ENCODE measurements around the gene CSTF2. TPM values are rescaled to one million over a fixed set of nuclear protein-coding genes. Genes with fewer than 3 reads are reported as not detected.
A peak's percentile ranks its signal among the peaks of the same experiment; 100 is the strongest.
"Not testable (repeated sequence)": the region's sequence is repeated elsewhere in the genome, so short reads cannot be mapped to it uniquely, and the experiment has no call there.

CSTF2 gene, protein sequence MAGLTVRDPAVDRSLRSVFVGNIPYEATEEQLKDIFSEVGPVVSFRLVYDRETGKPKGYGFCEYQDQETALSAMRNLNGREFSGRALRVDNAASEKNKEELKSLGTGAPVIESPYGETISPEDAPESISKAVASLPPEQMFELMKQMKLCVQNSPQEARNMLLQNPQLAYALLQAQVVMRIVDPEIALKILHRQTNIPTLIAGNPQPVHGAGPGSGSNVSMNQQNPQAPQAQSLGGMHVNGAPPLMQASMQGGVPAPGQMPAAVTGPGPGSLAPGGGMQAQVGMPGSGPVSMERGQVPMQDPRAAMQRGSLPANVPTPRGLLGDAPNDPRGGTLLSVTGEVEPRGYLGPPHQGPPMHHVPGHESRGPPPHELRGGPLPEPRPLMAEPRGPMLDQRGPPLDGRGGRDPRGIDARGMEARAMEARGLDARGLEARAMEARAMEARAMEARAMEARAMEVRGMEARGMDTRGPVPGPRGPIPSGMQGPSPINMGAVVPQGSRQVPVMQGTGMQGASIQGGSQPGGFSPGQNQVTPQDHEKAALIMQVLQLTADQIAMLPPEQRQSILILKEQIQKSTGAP
- 19.5 TPM for total RNA-seq

- DNase-seq (ENCODE audit: low spot score), result peak; percentile 81
Measured at GRCh38 chrX:100819837-100820666, at the start of gene CSTF2. Gene CSTF2, plus strand, starts transcription at chrX:100820391. Its CDS starts 26 bp downstream, at chrX:100820417.

DNA sequence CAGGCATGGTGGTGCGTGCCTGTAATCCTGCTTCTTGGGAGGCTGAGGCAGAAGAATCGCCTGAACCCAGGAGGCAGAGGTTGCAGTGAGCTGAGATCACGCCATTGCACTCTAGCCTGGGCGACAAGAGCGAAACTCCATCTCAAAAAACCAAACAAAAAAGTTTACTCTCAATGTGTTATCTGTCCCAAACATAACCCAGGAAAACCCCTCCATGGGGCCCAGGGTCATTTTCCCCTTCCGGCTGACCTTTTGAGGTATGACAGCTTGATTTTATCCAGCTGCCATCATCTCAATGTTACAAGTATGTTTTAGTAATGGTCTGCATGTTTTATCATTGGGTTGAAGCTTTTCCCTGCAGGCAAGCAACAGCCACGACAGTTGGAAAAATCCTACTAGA lies 23.8 kb upstream of the CSTF2 start:
- not testable (repeated sequence) for DNase-seq (ENCODE audit: low spot score)

GRCh38 chrX:100797359-100797758 lies 22.8 kb upstream of the CSTF2 start:
- DNase-seq (ENCODE audit: low spot score), result no peak

DNA sequence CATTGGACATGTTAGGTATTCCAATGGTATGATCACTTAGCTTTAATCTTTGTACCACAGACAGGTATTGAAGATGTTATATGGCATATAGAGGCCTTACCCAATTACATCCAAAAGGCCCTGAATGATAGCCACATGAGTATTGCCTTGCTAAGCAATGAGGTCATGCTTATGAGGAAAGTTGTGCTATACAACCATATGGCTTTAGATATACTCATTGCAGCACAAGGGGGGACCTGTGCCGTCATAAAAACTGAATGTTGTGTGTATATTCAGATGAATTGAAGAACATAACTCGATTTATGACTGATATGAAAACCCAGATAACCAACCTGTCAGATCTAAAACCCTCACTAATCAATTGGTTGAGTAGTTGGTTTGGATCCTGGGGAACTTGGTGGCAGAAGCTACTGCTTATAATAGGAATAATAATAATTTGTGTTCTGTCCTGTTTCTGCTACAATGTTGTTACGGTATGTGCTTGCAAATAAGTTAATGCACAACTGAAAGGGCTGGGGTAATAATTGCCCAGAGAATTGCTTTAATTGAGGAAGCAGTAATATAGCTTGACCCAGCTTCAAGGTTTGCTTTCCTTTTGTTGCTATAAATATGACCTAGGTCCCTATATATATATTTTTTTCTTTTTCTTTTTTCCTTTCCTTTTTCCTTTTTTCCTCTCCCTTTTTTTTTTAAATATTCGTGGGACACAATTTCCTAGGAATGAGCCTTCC lies 21.5 kb upstream of the CSTF2 start:
- no peak for DNase-seq (ENCODE audit: low spot score)

GRCh38 chrX:100802843-100803242 lies 17.3 kb upstream of the CSTF2 start:
- DNase-seq (ENCODE audit: low spot score), result no peak

DNA sequence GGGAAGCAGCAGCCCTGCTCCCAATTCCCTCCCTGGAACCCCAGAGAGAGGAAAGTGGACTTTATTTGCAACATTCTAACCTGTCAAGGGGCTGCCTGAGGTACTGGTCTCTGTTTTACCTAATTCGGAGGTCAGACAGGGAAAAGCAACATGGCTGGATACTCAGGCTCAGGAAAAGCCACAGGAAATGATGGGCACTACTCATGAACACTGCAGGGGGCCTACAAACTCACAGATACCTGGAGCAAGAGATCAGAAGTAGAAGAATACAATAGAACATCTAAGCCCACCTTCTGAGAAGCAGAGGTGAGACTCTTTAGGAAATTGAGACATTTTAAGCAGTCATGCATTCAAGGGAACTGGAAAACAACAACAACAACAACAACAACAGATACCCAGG lies 15.4 kb upstream of the CSTF2 start:
- no peak for DNase-seq (ENCODE audit: low spot score)

GRCh38 chrX:100808265-100808664 lies 11.9 kb upstream of the CSTF2 start:
- DNase-seq (ENCODE audit: low spot score), result not testable (repeated sequence)

DNA sequence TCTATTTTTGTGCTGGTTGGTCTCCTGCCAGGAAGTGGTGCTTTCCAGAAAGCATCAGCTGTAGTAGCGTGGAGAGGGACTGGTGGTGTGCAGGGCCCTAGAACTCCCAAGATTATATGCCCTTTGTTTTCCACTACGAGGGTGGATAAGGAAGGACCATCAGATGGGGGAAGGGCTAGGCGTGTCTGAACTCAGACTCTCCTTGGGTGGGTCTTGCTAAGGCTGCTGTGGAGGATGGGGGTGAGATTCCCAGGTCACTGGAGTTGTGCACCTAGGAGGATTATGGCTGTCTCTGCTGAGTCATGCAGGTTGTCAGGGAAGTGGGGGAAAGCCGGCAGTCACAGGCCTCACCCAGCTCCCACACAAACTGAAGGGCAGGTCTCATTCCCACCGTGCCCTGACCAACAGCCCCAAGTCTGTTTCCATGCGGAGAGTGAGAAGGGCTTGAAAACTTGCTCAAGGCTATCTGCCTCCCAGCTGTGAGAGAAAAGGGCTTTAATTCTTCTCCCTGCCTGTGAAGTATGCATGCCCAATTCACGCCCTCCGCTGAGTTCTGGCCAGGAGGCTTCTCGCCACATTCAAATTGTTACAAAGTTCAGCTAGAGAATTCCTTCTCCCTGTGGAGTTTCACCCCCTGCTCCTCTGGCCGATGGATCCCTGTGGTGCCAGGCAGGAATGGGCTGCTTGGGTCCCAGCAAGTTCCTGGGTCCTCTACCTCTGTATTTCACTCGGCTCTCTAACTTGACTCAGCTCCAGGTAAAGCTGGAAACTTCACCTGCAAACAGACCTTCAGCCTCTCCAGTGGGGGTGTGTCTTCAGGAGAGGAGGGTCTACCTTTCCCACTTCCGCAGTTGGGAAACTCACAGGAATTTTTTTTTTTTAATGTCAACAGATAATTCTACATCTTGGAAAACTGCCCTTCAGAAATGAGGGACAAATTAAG lies 7.7 kb upstream of the CSTF2 start:
- peak; percentile 10 for DNase-seq (ENCODE audit: low spot score)

DNA sequence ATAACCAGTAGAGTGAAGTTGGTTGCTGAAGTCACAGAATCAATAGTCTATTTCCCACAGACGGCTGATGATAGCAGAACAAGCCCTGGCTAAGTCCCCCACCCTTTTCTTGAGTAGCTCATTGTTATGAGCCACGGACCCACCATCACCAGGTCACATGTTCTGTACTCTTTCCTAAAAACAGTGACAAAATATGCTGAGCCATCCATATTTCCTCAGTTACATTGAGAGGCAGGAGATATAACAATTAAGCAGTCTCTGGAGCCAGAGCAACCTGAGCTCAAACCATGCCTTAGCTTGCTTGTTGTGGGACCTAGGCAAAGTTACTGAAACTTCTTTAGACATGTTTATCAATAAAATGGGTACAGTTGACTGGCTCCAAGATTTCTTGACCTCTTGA lies 2.9 kb upstream of the CSTF2 start:
- DNase-seq (ENCODE audit: low spot score), result no peak

DNA sequence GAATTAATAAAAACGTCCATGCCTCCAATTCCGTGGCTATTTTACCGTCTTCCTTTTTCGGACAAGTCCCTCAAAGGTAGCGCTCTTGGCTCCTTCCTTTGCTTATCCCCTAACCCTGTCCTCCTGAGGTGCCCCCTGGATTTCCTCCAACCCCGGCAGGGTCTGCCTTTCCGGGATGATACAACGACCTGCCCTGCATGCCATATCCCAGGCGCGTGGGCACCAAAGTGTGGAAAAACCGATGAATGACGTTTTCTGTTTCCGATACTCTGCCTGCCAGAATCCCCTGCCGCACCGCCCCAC lies 706 bp upstream of the CSTF2 start:
- DNase-seq (ENCODE audit: low spot score), result no peak

- no peak for DNase-seq (ENCODE audit: low spot score)
Measured at GRCh38 chrX:100829730-100830129, 9.5 kb downstream of the CSTF2 start.

- DNase-seq (ENCODE audit: low spot score), result no peak
Measured at GRCh38 chrX:100830143-100830542, 10.0 kb downstream of the CSTF2 start.

- DNase-seq (ENCODE audit: low spot score), result no peak
Measured at GRCh38 chrX:100830547-100830946, 10.4 kb downstream of the CSTF2 start.

GRCh38 chrX:100831219-100831946 lies 11.2 kb downstream of the CSTF2 start:
- no peak for DNase-seq (ENCODE audit: low spot score)

GRCh38 chrX:100850317-100850716 lies 30.1 kb downstream of the CSTF2 start:
- no peak for DNase-seq (ENCODE audit: low spot score)

DNA sequence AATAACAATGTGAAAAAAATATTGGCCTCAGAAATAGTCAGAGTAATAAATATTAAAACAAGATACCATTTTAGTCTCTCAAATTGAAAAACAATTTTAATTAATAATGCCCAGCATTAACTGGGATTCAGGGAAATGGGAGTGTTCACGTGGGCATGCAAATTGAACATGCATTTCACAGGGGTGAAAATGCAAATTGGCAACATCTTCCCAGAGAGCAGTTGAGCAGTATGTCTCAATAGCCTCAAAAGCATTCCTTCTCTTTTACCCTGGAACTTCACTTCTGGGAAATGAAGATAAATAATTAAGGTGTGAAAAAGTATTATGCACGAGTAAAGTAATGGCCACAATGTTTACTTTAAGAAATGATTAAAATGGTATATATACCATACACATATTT lies 32.6 kb downstream of the CSTF2 start:
- no peak for DNase-seq (ENCODE audit: low spot score)

GRCh38 chrX:100863326-100863864 lies 43.2 kb downstream of the CSTF2 start:
- DNase-seq (ENCODE audit: low spot score), result peak; percentile 19

DNA sequence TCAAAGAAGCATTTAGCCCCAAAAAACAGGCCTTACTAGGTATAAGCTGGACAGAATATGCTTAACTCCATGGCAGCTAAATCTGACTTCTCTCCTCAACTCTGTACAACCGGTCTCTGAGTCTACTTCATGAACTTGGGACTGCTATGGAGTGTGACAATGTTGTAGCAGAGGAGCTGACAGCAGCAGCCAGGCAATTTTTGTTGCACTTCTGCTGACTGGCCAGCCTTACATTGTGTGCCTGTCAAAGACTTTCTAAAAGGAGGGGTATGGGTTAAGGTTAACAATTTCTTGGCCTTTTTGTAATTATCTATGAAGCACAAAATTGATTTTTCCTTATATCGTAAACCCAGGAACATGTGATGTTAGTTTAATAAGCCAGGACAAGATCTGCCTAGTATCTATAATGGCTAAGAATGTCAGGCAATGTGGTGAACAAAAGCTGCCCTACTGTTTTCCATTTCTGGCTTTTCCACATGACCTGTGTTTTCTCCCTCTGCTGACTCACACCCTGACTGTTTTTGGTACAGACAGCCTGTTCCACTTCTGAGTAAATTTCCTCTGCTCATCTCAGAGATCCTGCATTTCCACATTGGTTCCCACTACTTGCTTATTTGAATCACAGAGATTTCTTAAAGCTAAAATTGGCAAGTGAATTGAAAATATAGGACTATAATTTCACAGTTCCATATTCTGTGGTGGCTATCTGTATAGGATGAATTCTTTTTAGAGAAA lies 44.6 kb downstream of the CSTF2 start:
- peak; percentile 10 for DNase-seq (ENCODE audit: low spot score)

GRCh38 chrX:100868273-100868672 lies 48.1 kb downstream of the CSTF2 start:
- no peak for DNase-seq (ENCODE audit: low spot score)
